CD4-positive, alpha-beta T cell treated with Interleukin-4 for 1 hour (primary cell): ENCODE results near the gene ACSF3.
A peak's percentile ranks its signal among the peaks of the same experiment; 100 is the strongest.
"Not testable (repeated sequence)": the region's sequence is repeated elsewhere in the genome, so short reads cannot be mapped to it uniquely, and the experiment has no call there.

Source experiments
- DNase-seq, 2 donors: peaks; one replicate each; pipeline ENCODE4 v3.0.0-alpha.2; 2020 to 2022

Gene ACSF3

GRCh38 chr16:89056592-89056991 lies 37.1 kb upstream of the ACSF3 start:
- no peak for DNase-seq

DNA sequence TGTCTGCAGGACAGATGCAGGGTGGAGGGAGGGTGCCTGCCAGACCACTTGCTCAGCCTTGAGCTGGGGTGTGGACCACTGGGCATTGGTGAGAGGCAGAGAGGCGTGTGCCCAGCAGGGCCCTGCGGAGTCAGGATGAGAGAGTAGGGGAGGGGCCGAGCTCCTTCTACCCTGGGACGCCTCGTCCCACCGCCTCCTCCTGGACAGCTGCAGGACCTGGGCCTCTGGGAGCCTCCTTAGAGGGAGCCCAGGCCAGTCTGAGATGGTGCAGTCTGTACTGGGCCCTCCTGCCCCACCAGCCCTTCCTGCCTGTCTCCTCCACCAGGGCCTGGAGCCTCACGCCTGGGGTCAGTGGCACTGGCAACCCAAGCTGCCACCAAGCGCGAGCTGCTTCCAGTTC lies 35.9 kb upstream of the ACSF3 start:
- DNase-seq = no peak

DNA sequence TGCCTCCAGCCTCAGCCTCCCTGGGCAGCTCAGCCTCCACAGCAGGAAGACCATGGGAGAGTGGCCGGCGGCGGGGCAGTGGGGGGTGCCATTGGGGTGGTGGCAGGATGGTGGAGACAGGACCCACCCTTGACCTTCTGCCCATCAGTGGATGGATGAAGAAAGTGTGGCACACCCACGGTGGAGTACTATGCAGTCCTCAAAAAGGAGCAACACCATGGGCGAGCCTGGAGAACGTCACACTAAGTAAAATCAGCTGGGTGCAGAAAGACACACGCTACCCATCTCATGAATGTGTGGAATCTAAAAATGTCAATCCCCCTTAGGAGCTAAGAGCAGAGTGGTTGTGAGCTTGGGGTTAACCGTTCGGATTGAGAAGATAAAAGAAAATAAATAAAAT lies 34.8 kb upstream of the ACSF3 start:
- no peak for DNase-seq

GRCh38 chr16:89060207-89060794 lies 33.4 kb upstream of the ACSF3 start:
- peak; percentile 11 to 49 for DNase-seq

DNA sequence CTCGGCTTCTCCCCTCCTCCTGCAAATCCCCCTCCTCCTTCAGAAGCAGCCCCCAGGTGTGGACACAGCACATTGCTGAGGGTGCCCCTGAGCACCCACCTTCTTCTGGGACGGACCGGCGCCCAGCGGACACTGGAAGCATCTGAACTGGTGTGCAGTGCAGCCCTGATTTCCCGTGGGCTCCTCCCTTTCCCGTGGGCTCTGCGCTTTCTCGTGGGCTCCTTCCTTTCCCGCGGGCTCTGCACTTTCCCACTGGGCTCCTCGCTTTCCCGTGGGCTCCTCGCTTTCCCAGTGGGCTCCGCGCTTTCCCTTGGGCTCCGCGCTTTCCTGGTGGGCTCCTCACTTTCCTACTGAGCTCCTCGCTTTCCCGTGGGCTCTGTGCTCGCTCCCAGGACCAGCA lies 32.6 kb upstream of the ACSF3 start:
- no peak for DNase-seq

DNA sequence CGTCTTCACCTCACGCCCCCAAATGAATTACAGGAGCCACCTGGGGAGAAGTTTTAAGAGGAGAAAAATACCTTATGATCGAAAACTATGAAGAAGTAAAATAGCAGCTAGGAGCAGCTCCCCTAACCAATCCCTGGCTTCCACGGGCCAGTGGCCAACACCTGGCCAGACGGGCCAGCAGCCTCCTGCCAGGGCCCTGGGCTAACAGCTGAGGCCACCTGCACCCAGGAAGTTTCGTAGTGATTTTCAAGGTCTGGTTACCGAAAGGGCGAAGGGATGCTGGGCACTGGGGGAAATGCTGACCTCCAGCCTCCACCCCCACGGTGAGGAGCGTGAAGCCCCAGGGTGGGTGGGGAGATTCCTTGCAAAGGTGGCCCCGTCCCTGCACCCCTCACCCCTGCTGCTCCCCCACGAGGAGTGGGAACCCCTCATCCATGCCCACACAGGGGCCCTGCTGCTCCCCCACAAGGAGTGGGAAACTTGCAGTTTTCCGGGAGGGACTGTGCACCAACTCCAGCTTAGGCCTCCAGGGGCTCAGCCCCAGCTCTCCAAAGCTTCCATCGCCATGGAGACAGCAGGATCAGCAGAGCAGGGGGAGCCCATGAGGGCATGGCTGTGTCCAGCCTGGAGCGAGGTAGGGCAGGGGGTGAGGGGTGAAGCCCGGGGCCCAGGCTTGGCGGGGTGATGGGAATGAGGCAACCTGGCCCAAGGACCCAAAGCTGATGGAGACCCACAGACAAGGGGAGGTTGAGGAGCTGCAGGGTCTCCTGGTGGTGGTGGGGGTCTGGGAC lies 31.9 kb upstream of the ACSF3 start:
- DNase-seq = no peak

- no peak for DNase-seq
These were observed 31.0 kb upstream of the ACSF3 start for GRCh38 chr16:89062389-89063345.

DNA sequence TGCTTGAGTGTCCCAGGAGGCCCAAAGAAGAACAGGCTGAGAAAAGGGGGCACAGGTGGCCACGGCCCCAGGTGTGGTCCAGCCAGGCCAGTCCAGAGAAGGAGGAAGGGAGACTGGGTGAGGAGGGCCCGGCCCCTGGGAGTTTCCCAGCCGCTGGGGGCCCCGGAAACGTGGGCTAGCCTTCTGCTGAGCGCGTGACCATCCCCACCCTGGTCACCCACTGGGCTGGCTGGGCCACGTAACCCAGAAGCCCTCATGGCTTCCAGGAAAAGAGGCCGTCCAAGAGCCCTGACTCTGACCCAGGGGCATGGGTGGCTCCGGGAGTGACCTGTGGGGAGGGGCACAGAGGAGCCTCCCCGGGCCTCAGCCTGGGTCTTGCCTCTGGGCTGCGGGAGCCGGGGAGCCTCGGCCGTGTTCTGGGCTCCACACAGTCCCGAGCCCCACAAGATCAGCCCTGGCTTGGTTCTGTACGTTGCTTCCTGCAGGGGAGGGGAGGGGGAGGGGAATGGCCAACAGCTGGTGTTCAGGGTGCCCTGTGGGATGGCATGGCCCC lies 29.8 kb upstream of the ACSF3 start:
- no peak for DNase-seq

GRCh38 chr16:89064606-89065457 lies 28.8 kb upstream of the ACSF3 start:
- DNase-seq = no peak

GRCh38 chr16:89065458-89065822 lies 28.2 kb upstream of the ACSF3 start:
- no peak for DNase-seq

DNA sequence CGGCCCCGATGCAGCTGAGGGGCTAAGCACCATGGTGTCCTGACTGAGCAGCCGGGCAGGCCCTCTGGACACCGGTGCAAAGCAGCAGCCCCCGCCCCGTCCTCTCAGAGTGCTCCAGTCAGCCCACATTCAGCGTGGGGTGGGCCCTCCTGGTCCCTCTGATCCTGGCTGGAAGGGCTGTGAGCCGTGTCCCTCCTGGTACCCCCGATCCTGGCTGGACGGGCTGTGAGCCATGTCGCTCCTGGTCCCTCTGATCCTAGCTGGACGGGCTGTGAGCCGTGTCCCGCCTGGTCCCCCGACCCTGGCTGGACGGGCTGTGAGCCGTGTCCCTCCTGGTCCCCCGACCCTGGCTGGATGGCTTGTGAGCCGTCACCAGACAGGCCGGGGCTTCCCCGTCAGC lies 26.9 kb upstream of the ACSF3 start:
- DNase-seq = no peak

GRCh38 chr16:89067677-89068443 lies 25.8 kb upstream of the ACSF3 start:
- DNase-seq = no peak

- DNase-seq = not testable (repeated sequence)
These were observed 24.6 kb upstream of the ACSF3 start for GRCh38 chr16:89068814-89069616.

GRCh38 chr16:89069920-89070319 lies 23.7 kb upstream of the ACSF3 start:
- no peak for DNase-seq

- DNase-seq = no peak
These were observed 23.1 kb upstream of the ACSF3 start for GRCh38 chr16:89070590-89070989.

- no peak for DNase-seq
These were observed 21.7 kb upstream of the ACSF3 start for GRCh38 chr16:89071686-89072547.

DNA sequence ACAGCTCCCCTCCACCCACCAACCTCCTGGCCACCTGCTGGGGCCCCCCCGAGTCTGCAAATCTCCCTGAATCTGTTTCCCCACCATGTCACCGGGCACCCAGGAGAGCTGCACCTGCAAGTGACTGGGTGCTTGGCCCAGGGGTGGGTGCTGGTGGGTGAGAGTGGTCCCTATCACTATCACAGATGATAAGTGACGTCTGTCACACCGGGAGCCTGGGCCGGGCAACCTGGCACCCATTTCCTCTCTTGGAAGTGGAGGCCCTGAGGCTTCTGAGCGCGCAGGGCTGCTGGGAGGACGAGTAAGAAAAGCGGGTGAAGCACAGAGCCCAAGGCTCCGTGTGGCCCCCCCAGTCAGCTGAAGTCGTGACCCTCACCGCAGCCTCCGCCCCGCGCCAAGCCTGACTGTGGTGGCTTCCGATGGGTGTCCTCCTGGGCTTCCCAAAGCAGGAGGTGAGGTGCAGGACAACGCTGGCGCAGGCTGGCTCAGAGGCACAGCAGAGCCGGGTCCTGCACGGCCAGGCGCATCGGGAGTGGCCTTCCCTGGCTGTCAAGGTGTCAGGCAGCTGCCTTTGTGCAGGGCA lies 21.0 kb upstream of the ACSF3 start:
- DNase-seq = no peak

GRCh38 chr16:89073346-89074071 lies 20.1 kb upstream of the ACSF3 start:
- DNase-seq = no peak
